ENCODE data around the gene CREB5.

The CREB5 gene

GRCh38 chr7:28718055-28718481 lies 305.8 kb downstream of the CREB5 start:
- Histone ChIP-seq H3K9me3 (ENCODE audit: control insufficient read depth, insufficient read depth, low read length) (no peaks in the 10 kb centered on the region), H3K9ac (ENCODE audit: low read depth, low read length) (no peak overlapping the region), H3K27me3 (ENCODE audit: control insufficient read depth, insufficient read depth, low read length) (no peaks in the 10 kb centered on the region), H3K4me3 (ENCODE audit: low read depth, low read length) (no peak overlapping the region), H3K4me1 (ENCODE audit: control insufficient read depth, insufficient read depth, low read length) (no peaks in the 10 kb centered on the region), H3K36me3 (ENCODE audit: control insufficient read depth, insufficient read depth, low read length) (no peaks in the 10 kb centered on the region)

GRCh38 chr7:28718545-28718944 lies 306.2 kb downstream of the CREB5 start:
- Histone ChIP-seq H3K4me1 (ENCODE audit: control insufficient read depth, insufficient read depth, low read length) (no peaks in the 10 kb centered on the region), H3K9me3 (ENCODE audit: control insufficient read depth, insufficient read depth, low read length) (no peaks in the 10 kb centered on the region), H3K36me3 (ENCODE audit: control insufficient read depth, insufficient read depth, low read length) (no peaks in the 10 kb centered on the region), H3K9ac (ENCODE audit: low read depth, low read length) (no peak overlapping the region), H3K4me3 (ENCODE audit: low read depth, low read length) (no peak overlapping the region), H3K27me3 (ENCODE audit: control insufficient read depth, insufficient read depth, low read length) (no peaks in the 10 kb centered on the region)

- H3K36me3 ChIP-seq (ENCODE audit: control insufficient read depth, insufficient read depth, low read length), result no peaks in the 10 kb centered on the region
These were observed 310.4 kb downstream of the CREB5 start for GRCh38 chr7:28722684-28723083.

GRCh38 chr7:28723336-28723735 lies 311.0 kb downstream of the CREB5 start:
- Histone ChIP-seq H3K27me3 (ENCODE audit: control insufficient read depth, insufficient read depth, low read length) (no peaks in the 10 kb centered on the region), H3K4me1 (ENCODE audit: control insufficient read depth, insufficient read depth, low read length) (no peaks in the 10 kb centered on the region), H3K4me3 (ENCODE audit: low read depth, low read length) (no peak overlapping the region), H3K36me3 (ENCODE audit: control insufficient read depth, insufficient read depth, low read length) (no peaks in the 10 kb centered on the region), H3K9ac (ENCODE audit: low read depth, low read length) (no peak overlapping the region), H3K9me3 (ENCODE audit: control insufficient read depth, insufficient read depth, low read length) (no peaks in the 10 kb centered on the region)

More at GRCh38 chr7:28722684-28723083, 310.4 kb downstream of the CREB5 start:
- no peaks in the 10 kb centered on the region for H3K9me3 ChIP-seq (ENCODE audit: control insufficient read depth, insufficient read depth, low read length)
- H3K27me3 ChIP-seq (ENCODE audit: control insufficient read depth, insufficient read depth, low read length), result no peaks in the 10 kb centered on the region
- H3K9ac ChIP-seq (ENCODE audit: low read depth, low read length), result no peak overlapping the region
- H3K4me1 ChIP-seq (ENCODE audit: control insufficient read depth, insufficient read depth, low read length), result no peaks in the 10 kb centered on the region
- no peak overlapping the region for H3K4me3 ChIP-seq (ENCODE audit: low read depth, low read length)

- no peak overlapping the region for H3K4me3 ChIP-seq (ENCODE audit: low read depth, low read length)
- H3K4me1 ChIP-seq (ENCODE audit: control insufficient read depth, insufficient read depth, low read length), result no peaks in the 10 kb centered on the region
- H3K9me3 ChIP-seq (ENCODE audit: control insufficient read depth, insufficient read depth, low read length), result no peaks in the 10 kb centered on the region
- no peaks in the 10 kb centered on the region for H3K27me3 ChIP-seq (ENCODE audit: control insufficient read depth, insufficient read depth, low read length)
- H3K9ac ChIP-seq (ENCODE audit: low read depth, low read length), result no peak overlapping the region
- no peaks in the 10 kb centered on the region for H3K36me3 ChIP-seq (ENCODE audit: control insufficient read depth, insufficient read depth, low read length)
These were observed 312.2 kb downstream of the CREB5 start for GRCh38 chr7:28724563-28724962.

GRCh38 chr7:28725045-28725642 lies 312.8 kb downstream of the CREB5 start:
- no peaks in the 10 kb centered on the region for H3K4me1 ChIP-seq (ENCODE audit: control insufficient read depth, insufficient read depth, low read length)
- H3K27me3 ChIP-seq (ENCODE audit: control insufficient read depth, insufficient read depth, low read length), result no peaks in the 10 kb centered on the region
- H3K36me3 ChIP-seq (ENCODE audit: control insufficient read depth, insufficient read depth, low read length), result no peaks in the 10 kb centered on the region
- H3K9ac ChIP-seq (ENCODE audit: low read depth, low read length), result no peak overlapping the region
- no peaks in the 10 kb centered on the region for H3K9me3 ChIP-seq (ENCODE audit: control insufficient read depth, insufficient read depth, low read length)
- no peak overlapping the region for H3K4me3 ChIP-seq (ENCODE audit: low read depth, low read length)

DNA sequence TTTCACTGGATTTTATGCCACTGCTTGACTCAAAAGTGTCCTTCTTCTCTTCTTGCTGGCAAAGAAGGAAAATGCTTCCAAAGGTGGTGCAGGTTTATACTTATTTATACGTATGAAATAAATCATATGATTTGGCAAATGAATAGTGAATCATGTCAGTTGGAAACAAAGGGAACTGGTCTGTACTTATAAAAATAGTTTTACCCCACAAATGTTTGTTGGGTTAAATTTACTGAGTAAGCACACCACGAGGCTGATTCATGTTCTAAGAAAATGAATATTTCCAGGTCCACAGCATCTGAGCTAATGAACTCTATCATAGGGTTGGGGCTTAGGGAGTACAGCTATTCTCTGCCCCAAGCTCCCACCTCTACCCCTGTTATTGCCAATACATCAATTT lies 313.6 kb downstream of the CREB5 start:
- Histone ChIP-seq H3K4me3 (ENCODE audit: low read depth, low read length) (no peak overlapping the region), H3K9me3 (ENCODE audit: control insufficient read depth, insufficient read depth, low read length) (no peaks in the 10 kb centered on the region), H3K9ac (ENCODE audit: low read depth, low read length) (no peak overlapping the region), H3K36me3 (ENCODE audit: control insufficient read depth, insufficient read depth, low read length) (no peaks in the 10 kb centered on the region), H3K27me3 (ENCODE audit: control insufficient read depth, insufficient read depth, low read length) (no peaks in the 10 kb centered on the region), H3K4me1 (ENCODE audit: control insufficient read depth, insufficient read depth, low read length) (no peaks in the 10 kb centered on the region)

- no peaks in the 10 kb centered on the region for H3K27me3 ChIP-seq (ENCODE audit: control insufficient read depth, insufficient read depth, low read length)
- no peaks in the 10 kb centered on the region for H3K9me3 ChIP-seq (ENCODE audit: control insufficient read depth, insufficient read depth, low read length)
- H3K4me3 ChIP-seq (ENCODE audit: low read depth, low read length), result no peak overlapping the region
- no peaks in the 10 kb centered on the region for H3K4me1 ChIP-seq (ENCODE audit: control insufficient read depth, insufficient read depth, low read length)
- no peaks in the 10 kb centered on the region for H3K36me3 ChIP-seq (ENCODE audit: control insufficient read depth, insufficient read depth, low read length)
- no peak overlapping the region for H3K9ac ChIP-seq (ENCODE audit: low read depth, low read length)
These were observed 314.2 kb downstream of the CREB5 start for GRCh38 chr7:28726555-28726954.

- Histone ChIP-seq H3K4me3 (ENCODE audit: low read depth, low read length) (no peak overlapping the region), H3K4me1 (ENCODE audit: control insufficient read depth, insufficient read depth, low read length) (peaks cover 3% of the 10 kb centered on the region), H3K9ac (ENCODE audit: low read depth, low read length) (no peak overlapping the region), H3K9me3 (ENCODE audit: control insufficient read depth, insufficient read depth, low read length) (no peaks in the 10 kb centered on the region), H3K36me3 (ENCODE audit: control insufficient read depth, insufficient read depth, low read length) (no peaks in the 10 kb centered on the region), H3K27me3 (ENCODE audit: control insufficient read depth, insufficient read depth, low read length) (no peaks in the 10 kb centered on the region)
These were observed 317.0 kb downstream of the CREB5 start for GRCh38 chr7:28729281-28729680.

DNA sequence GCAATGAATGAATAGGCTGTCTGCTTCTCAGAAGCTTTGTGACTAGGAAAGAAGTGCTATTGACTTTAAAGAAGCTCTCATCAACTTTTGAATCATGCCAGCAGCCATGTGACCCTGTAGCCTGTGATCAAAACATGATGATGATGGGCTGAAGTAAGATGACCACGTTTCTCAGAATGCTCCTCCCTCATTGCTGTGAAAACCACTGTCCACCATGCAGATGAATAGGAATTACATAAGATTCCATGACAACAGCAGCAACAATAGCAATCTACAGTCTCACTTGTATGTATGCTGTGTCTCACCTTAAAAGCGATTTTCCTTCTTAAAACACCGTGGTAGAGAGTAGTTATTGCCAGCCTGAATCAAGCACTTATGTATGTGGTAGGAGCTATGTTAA lies 317.4 kb downstream of the CREB5 start:
- Histone ChIP-seq H3K9ac (ENCODE audit: low read depth, low read length) (no peak overlapping the region), H3K27me3 (ENCODE audit: control insufficient read depth, insufficient read depth, low read length) (no peaks in the 10 kb centered on the region), H3K4me3 (ENCODE audit: low read depth, low read length) (no peak overlapping the region), H3K9me3 (ENCODE audit: control insufficient read depth, insufficient read depth, low read length) (no peaks in the 10 kb centered on the region), H3K36me3 (ENCODE audit: control insufficient read depth, insufficient read depth, low read length) (no peaks in the 10 kb centered on the region), H3K4me1 (ENCODE audit: control insufficient read depth, insufficient read depth, low read length) (peaks cover 3% of the 10 kb centered on the region)

GRCh38 chr7:28731092-28731658 lies 318.9 kb downstream of the CREB5 start:
- Histone ChIP-seq H3K9ac (ENCODE audit: low read depth, low read length) (no peak overlapping the region), H3K27me3 (ENCODE audit: control insufficient read depth, insufficient read depth, low read length) (no peaks in the 10 kb centered on the region), H3K9me3 (ENCODE audit: control insufficient read depth, insufficient read depth, low read length) (no peaks in the 10 kb centered on the region), H3K36me3 (ENCODE audit: control insufficient read depth, insufficient read depth, low read length) (no peaks in the 10 kb centered on the region), H3K4me3 (ENCODE audit: low read depth, low read length) (no peak overlapping the region), H3K4me1 (ENCODE audit: control insufficient read depth, insufficient read depth, low read length) (peaks cover 3% of the 10 kb centered on the region)

DNA sequence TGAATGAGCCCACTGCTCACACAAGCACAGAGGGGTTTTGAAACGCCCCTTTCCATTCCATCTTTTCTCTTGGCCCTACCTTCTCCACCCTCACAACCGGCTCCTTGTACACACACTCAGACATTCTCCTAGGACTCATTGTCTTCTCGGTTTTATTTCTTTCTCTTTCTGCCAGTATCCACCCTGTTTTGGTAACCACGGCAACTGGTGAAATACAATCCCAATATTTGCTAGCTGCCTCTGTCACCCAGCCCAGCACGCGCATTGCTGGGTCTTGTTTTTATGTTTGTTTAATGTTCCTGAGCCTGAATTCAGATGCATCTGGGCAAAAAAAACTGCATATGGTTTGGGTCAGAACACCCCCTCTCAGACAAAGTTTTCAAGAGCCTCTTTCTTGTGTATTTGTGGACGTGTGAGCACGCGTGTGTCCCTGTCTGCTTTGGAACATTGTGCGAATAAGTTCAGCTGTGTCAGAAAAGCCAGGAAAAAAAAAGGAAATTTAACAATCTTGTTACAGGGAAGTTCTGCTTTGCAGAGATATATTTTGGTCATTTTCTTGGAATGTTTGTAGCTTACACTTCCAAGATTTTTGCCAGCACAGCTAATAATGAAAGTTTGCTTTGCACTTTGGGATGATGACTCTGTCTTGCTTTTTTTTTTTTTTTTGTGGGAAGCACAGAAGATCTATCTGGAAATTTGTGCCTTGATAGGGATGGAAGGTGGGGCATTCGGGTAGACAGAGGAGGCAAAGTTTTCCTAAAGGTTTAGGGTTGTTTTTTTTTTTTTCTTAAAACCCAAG lies 320.0 kb downstream of the CREB5 start:
- H3K4me3 ChIP-seq (ENCODE audit: low read depth, low read length), result no peak overlapping the region
- H3K9me3 ChIP-seq (ENCODE audit: control insufficient read depth, insufficient read depth, low read length), result no peaks in the 10 kb centered on the region
- peaks cover 3% of the 10 kb centered on the region for H3K4me1 ChIP-seq (ENCODE audit: control insufficient read depth, insufficient read depth, low read length)
- H3K9ac ChIP-seq (ENCODE audit: low read depth, low read length), result no peak overlapping the region
- no peaks in the 10 kb centered on the region for H3K27me3 ChIP-seq (ENCODE audit: control insufficient read depth, insufficient read depth, low read length)
- H3K36me3 ChIP-seq (ENCODE audit: control insufficient read depth, insufficient read depth, low read length), result no peaks in the 10 kb centered on the region

All from iPS-15b (cell line).